Testis (tissue), 3 donors: ENCODE results near the gene PLA2G4A. TPM values are rescaled to one million over a fixed set of nuclear protein-coding genes. Genes with fewer than 3 reads are reported as not detected.

Source experiments
- DNase-seq: peaks from one replicate; pipeline ENCODE4 v3.0.0-alpha.2; 2019
- H3K27ac ChIP-seq, 2 donors: fragments of 200-600 bp; sonication (generic); one replicate each; pipeline ENCODE4 v1.5.1; 2019
- H3K27me3 ChIP-seq: fragments of 200-600 bp; sonication (generic); one replicate; pipeline ENCODE4 v1.5.1; 2019
- H3K36me3 ChIP-seq: fragments of 200-600 bp; sonication (generic); one replicate; pipeline ENCODE4 v1.5.1; 2017; ENCODE audit warnings: low read depth; ENCODE audit errors: missing control alignments
- H3K4me1 ChIP-seq: fragments of 200-600 bp; sonication (generic); one replicate; pipeline ENCODE4 v1.5.1; 2019
- H3K4me3 ChIP-seq, 2 donors: fragments of 200-600 bp; sonication (generic); one replicate each; pipeline ENCODE4 v1.5.1; 2017 to 2019
- H3K9me3 ChIP-seq: fragments of 200-600 bp; sonication (generic); one replicate; pipeline ENCODE4 v1.5.1; 2017
- POLR2A ChIP-seq: fragments of 450-650 bp; IDR thresholded peaks from one replicate; pipeline ENCODE4 v1.6.1; 2017; ENCODE audit warnings: antibody characterized with exemption, mild to moderate bottlenecking, moderate library complexity
- WGBS, 2 donors: methylation state at CpG; one replicate each; pipeline ENCODE4 v1.1.5; 2018; 5-methylcytosine and 5-hydroxymethylcytosine counted together
- intact Hi-C: fragments of 100-400 bp; cut with DNase I; formaldehyde crosslinking; loops from one replicate; pipeline ENCODE4 v1.15.1; 2023; ENCODE audit warnings: low total_unique reads
- polyA plus RNA-seq: library from polyadenylated mRNA; stranded (reverse); fragments of 350-450 nt; fragmentation: Illumina TruSeq; extraction: RNeasy Lipid Tissue Mini Kit (QIAGEN cat#74804); gene quantifications from one replicate; pipeline ENCODE4 v1.2.3, GENCODE V29; 2014; ENCODE audit warnings: low read depth, low replicate concordance; ENCODE audit not compliant: insufficient read depth
- total RNA-seq, 2 donors: library from RNA; depleted of rRNA; stranded (reverse); fragments of >200 nt; gene quantifications; one replicate each; pipeline ENCODE4 v1.2.3, GENCODE V29; 2016
- TF ChIP-seq, protein P1 (sequence below), 3 experiments: fragments of 450-650 bp in 2 of 3; fragments of 200-600 bp in 1 of 3; sonication (generic) in 1 of 3; IDR thresholded peaks; one replicate each; pipeline ENCODE4 v1.5.1; 2016 to 2019; ENCODE audit warnings: antibody characterized with exemption in 3 of 3, mild to moderate bottlenecking in 2 of 3, moderate library complexity in 1 of 3

Gene PLA2G4A
- total and polyA plus RNA-seq, 3 donors from 2014 or later, result 4.9 to 6.4 (median 6.4) TPM

DNA sequence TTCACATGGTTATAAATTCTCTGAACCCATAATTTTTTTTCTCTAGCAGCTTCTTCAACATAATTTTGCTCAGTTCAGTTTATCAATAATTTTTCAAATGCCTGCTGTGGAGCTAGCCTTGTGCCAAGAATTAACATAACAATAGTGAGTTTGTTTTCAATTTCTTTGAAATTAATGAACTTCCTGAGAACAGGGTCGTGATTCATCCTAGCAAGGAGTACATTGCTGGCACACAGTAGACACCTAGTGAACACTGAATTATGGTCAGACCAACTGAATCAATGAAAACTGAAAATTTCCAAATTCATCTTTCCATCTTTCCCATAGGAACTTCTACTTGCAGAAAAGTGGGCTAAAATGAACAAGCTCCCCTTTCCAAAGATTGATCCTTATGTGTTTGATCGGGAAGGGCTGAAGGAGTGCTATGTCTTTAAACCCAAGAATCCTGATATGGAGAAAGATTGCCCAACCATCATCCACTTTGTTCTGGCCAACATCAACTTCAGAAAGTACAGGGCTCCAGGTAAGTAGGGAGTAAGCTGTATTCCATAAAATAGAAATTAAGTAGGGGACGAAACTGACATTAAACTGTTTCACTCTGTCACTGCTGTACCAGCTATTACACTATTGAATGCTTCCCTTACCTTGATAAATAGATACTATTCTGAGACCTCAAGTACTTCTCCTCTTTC is 148.7 kb downstream of the PLA2G4A start:
- no peak overlapping the region for H3K27ac ChIP-seq
- H3K4me3 ChIP-seq, result no peak overlapping the region
- DNase-seq, result no peak
- no peak for TF ChIP-seq POLR2A
- TF ChIP-seq, protein P1, sequence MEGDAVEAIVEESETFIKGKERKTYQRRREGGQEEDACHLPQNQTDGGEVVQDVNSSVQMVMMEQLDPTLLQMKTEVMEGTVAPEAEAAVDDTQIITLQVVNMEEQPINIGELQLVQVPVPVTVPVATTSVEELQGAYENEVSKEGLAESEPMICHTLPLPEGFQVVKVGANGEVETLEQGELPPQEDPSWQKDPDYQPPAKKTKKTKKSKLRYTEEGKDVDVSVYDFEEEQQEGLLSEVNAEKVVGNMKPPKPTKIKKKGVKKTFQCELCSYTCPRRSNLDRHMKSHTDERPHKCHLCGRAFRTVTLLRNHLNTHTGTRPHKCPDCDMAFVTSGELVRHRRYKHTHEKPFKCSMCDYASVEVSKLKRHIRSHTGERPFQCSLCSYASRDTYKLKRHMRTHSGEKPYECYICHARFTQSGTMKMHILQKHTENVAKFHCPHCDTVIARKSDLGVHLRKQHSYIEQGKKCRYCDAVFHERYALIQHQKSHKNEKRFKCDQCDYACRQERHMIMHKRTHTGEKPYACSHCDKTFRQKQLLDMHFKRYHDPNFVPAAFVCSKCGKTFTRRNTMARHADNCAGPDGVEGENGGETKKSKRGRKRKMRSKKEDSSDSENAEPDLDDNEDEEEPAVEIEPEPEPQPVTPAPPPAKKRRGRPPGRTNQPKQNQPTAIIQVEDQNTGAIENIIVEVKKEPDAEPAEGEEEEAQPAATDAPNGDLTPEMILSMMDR (IDR thresholded peaks at IDR 0.05), result no peak
- intact Hi-C loops, result no loop called here
- 71 to 77% methylated on average over 3 of the region's 3 CpGs for WGBS, 2 donors
- H3K4me1 ChIP-seq, result peaks cover 8% of the 10 kb centered on the region
- no peaks in the 10 kb centered on the region for H3K9me3 ChIP-seq
- no peaks in the 10 kb centered on the region for H3K27me3 ChIP-seq
- no peaks in the 10 kb centered on the region for H3K36me3 ChIP-seq

DNA sequence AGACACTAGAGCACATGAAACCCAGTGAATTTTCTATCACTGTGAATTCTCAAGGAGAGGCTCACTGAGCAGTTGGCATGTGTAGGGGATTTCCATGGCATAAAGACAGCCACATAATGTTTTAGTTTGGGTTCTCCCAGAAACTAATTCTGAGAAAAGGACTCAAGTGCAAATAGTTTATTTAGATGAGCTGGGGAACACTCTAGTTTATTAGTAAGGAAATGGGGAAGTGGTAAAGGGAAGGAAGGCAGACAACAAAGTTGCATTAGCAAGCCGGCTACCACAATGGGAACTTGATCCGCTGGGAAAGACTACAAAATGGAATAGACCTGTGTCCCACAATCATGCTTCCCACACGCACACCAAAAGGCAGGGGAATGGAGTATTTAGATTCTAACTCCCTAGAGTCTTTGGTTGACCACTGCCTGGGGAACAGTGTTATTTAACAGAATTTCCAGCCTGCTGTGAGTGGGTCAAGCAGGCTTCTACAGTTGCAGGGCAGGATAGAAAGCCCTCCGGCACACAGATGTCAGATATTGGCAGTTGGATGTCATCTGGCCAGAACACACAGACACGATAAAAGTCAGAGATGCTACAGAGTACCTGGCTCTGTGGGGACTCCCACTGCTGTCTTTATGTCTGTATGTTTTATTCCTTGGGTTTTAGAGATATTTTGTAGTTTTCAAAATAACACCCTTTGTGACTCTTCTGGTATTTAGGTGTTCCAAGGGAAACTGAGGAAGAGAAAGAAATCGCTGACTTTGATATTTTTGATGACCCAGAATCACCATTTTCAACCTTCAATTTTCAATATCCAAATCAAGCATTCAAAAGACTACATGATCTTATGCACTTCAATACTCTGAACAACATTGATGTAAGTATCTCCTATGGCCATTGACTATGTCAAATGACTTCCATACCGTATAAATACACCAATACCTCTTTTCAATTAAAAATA is 150.1 kb downstream of the PLA2G4A start:
- intact Hi-C loops, result no loop called here
- H3K4me1 ChIP-seq, result peaks cover 8% of the 10 kb centered on the region
- WGBS, 2 donors, result 76 to 80% methylated on average over 7 of the region's 7 CpGs

DNA sequence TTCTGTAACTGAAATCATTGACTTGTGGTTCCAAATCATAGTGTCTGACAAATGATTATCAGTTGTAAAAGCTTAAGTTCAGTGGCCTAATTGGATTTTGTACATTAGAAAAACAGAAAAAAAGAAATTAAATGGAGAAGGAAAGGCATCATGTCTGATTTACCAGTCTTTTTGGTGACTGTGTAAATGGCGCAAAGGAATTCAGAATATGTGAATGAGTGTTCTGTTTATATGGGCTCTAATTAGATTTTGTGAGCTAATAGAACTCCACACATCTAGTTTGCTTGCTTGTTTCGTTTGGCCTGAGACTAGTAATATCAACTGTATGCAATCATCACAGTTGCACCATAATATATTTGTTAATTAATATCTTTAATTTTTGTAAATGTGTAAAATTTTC is 151.7 kb downstream of the PLA2G4A start:
- no peak for DNase-seq
- H3K4me1 ChIP-seq, result peaks cover 7% of the 10 kb centered on the region
- WGBS, 2 donors, result 73 to 86% methylated on average over 2 of the region's 2 CpGs
- no peak overlapping the region for H3K27ac ChIP-seq
- no peaks in the 10 kb centered on the region for H3K27me3 ChIP-seq
- H3K36me3 ChIP-seq, result no peaks in the 10 kb centered on the region
- H3K4me3 ChIP-seq, result no peak overlapping the region
- TF ChIP-seq POLR2A, result no peak
- TF ChIP-seq, protein P1 (IDR thresholded peaks at IDR 0.05), result no peak
- no peaks in the 10 kb centered on the region for H3K9me3 ChIP-seq
- intact Hi-C loops, result no loop called here

More for the DNA sequence above, 150.1 kb downstream of the PLA2G4A start:
- H3K27me3 ChIP-seq, result no peaks in the 10 kb centered on the region
- TF ChIP-seq, protein P1 (IDR thresholded peaks at IDR 0.05), result no peak
- no peak for TF ChIP-seq POLR2A
- no peaks in the 10 kb centered on the region for H3K36me3 ChIP-seq
- H3K27ac ChIP-seq, result no peak overlapping the region
- no peak overlapping the region for H3K4me3 ChIP-seq
- H3K9me3 ChIP-seq, result no peaks in the 10 kb centered on the region
- DNase-seq, result no peak

DNA sequence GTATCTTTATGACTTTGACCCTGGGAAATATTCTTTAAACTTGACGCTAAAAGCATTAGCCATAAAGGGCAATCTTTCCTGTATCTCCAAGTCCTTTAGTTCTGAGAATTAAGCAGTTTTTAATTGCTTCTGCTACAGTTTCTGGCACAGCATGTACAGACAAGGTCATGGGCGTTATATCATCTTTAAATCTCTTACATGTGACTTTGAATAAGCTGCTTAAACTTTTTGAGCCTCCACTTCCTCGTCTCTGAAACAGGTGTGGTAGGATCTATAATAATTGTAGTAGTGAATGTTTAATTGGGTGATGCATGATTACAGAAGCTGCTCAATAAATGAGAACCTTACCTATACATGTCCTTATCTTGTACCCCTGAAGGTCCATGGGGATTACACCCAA is 153.4 kb downstream of the PLA2G4A start:
- Histone ChIP-seq H3K4me1 (no peaks in the 10 kb centered on the region), H3K27ac (no peak overlapping the region), H3K36me3 (no peaks in the 10 kb centered on the region), H3K27me3 (no peaks in the 10 kb centered on the region), H3K9me3 (no peaks in the 10 kb centered on the region), H3K4me3 (no peak overlapping the region)
- no peak for DNase-seq
- whole genome bisulfite sequencing, 2 donors, result 67 to 75% methylated on average over 3 of the region's 3 CpGs
- TF ChIP-seq POLR2A, result no peak
- TF ChIP-seq, protein P1 (IDR thresholded peaks at IDR 0.05), result no peak
- intact Hi-C loops, result no loop called here
